Measurements from ENCODE around the gene SLC7A1.

GRCh38 chr13:29482504-29482903, 113.0 kb downstream of the SLC7A1 start:
- TF ChIP-seq, protein P1, sequence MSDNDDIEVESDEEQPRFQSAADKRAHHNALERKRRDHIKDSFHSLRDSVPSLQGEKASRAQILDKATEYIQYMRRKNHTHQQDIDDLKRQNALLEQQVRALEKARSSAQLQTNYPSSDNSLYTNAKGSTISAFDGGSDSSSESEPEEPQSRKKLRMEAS (IDR thresholded peaks at IDR 0.05; ENCODE audit: low read depth, low read length) = no peak
- TF ChIP-seq, protein P2, sequence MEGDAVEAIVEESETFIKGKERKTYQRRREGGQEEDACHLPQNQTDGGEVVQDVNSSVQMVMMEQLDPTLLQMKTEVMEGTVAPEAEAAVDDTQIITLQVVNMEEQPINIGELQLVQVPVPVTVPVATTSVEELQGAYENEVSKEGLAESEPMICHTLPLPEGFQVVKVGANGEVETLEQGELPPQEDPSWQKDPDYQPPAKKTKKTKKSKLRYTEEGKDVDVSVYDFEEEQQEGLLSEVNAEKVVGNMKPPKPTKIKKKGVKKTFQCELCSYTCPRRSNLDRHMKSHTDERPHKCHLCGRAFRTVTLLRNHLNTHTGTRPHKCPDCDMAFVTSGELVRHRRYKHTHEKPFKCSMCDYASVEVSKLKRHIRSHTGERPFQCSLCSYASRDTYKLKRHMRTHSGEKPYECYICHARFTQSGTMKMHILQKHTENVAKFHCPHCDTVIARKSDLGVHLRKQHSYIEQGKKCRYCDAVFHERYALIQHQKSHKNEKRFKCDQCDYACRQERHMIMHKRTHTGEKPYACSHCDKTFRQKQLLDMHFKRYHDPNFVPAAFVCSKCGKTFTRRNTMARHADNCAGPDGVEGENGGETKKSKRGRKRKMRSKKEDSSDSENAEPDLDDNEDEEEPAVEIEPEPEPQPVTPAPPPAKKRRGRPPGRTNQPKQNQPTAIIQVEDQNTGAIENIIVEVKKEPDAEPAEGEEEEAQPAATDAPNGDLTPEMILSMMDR (IDR thresholded peaks at IDR 0.05; ENCODE audit: low read depth, low read length) = no peak
- TF ChIP-seq POLR2A (IDR thresholded peaks at IDR 0.05; ENCODE audit: extremely low read depth, insufficient read length) (no peak), MYC (IDR thresholded peaks at IDR 0.05; ENCODE audit: low read depth, low read length) (no peak)

Data from NB4 (cell line).